Glutamatergic neuron (in vitro differentiated cells): ENCODE results near the gene CHRNA3. TPM values are rescaled to one million over a fixed set of nuclear protein-coding genes. Genes with fewer than 3 reads are reported as not detected.

Experiments used
- DNase-seq: peaks from one replicate; pipeline ENCODE4 v3.0.0; 2022
- H3K27ac Mint-ChIP-seq: one replicate; pipeline ENCODE4 v1.8.0; 2020; ENCODE audit warnings: mild to moderate bottlenecking, mixed read lengths, inconsistent platforms; ENCODE audit not compliant: unreplicated experiment
- H3K27me3 Mint-ChIP-seq: one replicate; pipeline ENCODE4 v1.8.0; 2020; ENCODE audit warnings: mild to moderate bottlenecking, moderate library complexity, mixed read lengths, inconsistent platforms; ENCODE audit not compliant: unreplicated experiment
- H3K36me3 Mint-ChIP-seq: one replicate; pipeline ENCODE4 v1.8.0; 2020; ENCODE audit warnings: mild to moderate bottlenecking, mixed read lengths, inconsistent platforms; ENCODE audit not compliant: unreplicated experiment
- H3K4me1 Mint-ChIP-seq: one replicate; pipeline ENCODE4 v1.8.0; 2020; ENCODE audit warnings: mild to moderate bottlenecking, low read depth, mixed read lengths, inconsistent platforms; ENCODE audit not compliant: unreplicated experiment
- H3K4me3 Mint-ChIP-seq: one replicate; pipeline ENCODE4 v1.8.0; 2020; ENCODE audit warnings: mild to moderate bottlenecking, mixed read lengths, inconsistent platforms; ENCODE audit not compliant: unreplicated experiment
- H3K9me3 Mint-ChIP-seq: one replicate; pipeline ENCODE4 v1.8.0; 2020; ENCODE audit warnings: mild to moderate bottlenecking, moderate library complexity, mixed read lengths, inconsistent platforms; ENCODE audit not compliant: unreplicated experiment
- CTCF ChIP-seq: fragments of 200-600 bp; sonication (generic); IDR thresholded peaks from one replicate; pipeline ENCODE4 v1.5.0; 2021; ENCODE audit not compliant: partially characterized antibody, unreplicated experiment
- total RNA-seq: library from RNA; stranded (reverse); fragmentation: NEBNext Ultra II Directional; extraction: Animal tissue kit (Norgen Biotek cat#: 25700); gene quantifications from one replicate; pipeline ENCODE4 v1.2.1, GENCODE V29; 2021; ENCODE audit not compliant: unreplicated experiment

CHRNA3 gene
- total RNA-seq, 1 donor from 2014 or later: 208 TPM

- peaks cover 10% of the 10 kb centered on the region for H3K9me3 Mint-ChIP-seq
- H3K4me1 Mint-ChIP-seq: peaks cover 9% of the 10 kb centered on the region
- peaks cover 10% of the 10 kb centered on the region for H3K27me3 Mint-ChIP-seq
- TF ChIP-seq CTCF: no peak
- H3K4me3 Mint-ChIP-seq: peak overlapping the region; percentile 97
- no peak for DNase-seq
- no peaks in the 10 kb centered on the region for H3K36me3 Mint-ChIP-seq
- H3K27ac Mint-ChIP-seq: peak overlapping the region; percentile 64
Measured at GRCh38 chr15:78567531-78567930, 53.3 kb downstream of the CHRNA3 start.

GRCh38 chr15:78565951-78566774, 54.6 kb downstream of the CHRNA3 start:
- Mint-ChIP-seq H3K27me3 (peaks cover 10% of the 10 kb centered on the region), H3K27ac (peak overlapping the region; percentile 87), H3K36me3 (no peaks in the 10 kb centered on the region), H3K4me1 (peaks cover 8% of the 10 kb centered on the region), H3K4me3 (peak overlapping the region; percentile 97), H3K9me3 (peaks cover 10% of the 10 kb centered on the region)
- peak; percentile 20 for DNase-seq
- peak; percentile 11 for TF ChIP-seq CTCF

GRCh38 chr15:78565097-78565950, 55.5 kb downstream of the CHRNA3 start, which contains the start of gene CHRNA5:
Gene CHRNA5, plus strand, starts transcription at chr15:78565520. Its CDS starts 200 bp downstream, at chr15:78565720.
- peaks cover 10% of the 10 kb centered on the region for H3K27me3 Mint-ChIP-seq
- H3K9me3 Mint-ChIP-seq: peaks cover 10% of the 10 kb centered on the region
- H3K4me1 Mint-ChIP-seq: peaks cover 8% of the 10 kb centered on the region
- H3K4me3 Mint-ChIP-seq: peak within 1 kb of the TSS; percentile 97
- H3K36me3 Mint-ChIP-seq: no peaks in the 10 kb centered on the region
- no peak for TF ChIP-seq CTCF
- peak; percentile 94 for DNase-seq
- peak within 1 kb of the TSS; percentile 87 for H3K27ac Mint-ChIP-seq

GRCh38 chr15:78564743-78565096, 56.1 kb downstream of the CHRNA3 start:
- Mint-ChIP-seq H3K9me3 (peaks cover 10% of the 10 kb centered on the region), H3K27ac (peak overlapping the region; percentile 43), H3K36me3 (no peaks in the 10 kb centered on the region), H3K27me3 (peaks cover 10% of the 10 kb centered on the region), H3K4me1 (peaks cover 8% of the 10 kb centered on the region), H3K4me3 (peak overlapping the region; percentile 79)
- no peak for DNase-seq
- no peak for TF ChIP-seq CTCF
